Right lobe of liver (tissue), 6 donors: Measurements from ENCODE around the gene LRRTM2. TPM values are rescaled to one million over a fixed set of nuclear protein-coding genes. Genes with fewer than 3 reads are reported as not detected.

ENCODE experiments used
- ATAC-seq, 4 donors: fragments of 200-7000 bp; cut with Tn5 transposase; one replicate each; pipeline ENCODE4 v1.9.1; 2020; ENCODE audit warnings: mild to moderate bottlenecking in 4 of 4, moderate library complexity in 4 of 4
- DNase-seq, 3 donors: peaks; one replicate each; pipeline ENCODE4 v3.0.0-alpha.2; 2020
- H3K27ac ChIP-seq, 3 donors: fragments of 200-600 bp; one replicate each; pipeline ENCODE4 v1.8.0; 2022
- H3K27me3 ChIP-seq, 2 donors: fragments of 200-600 bp; one replicate each; pipeline ENCODE4 v1.8.0; 2022
- H3K36me3 ChIP-seq, 4 donors: fragments of 200-600 bp; sonication (generic) in 1 of 4; one replicate each; pipeline versions ENCODE4 v1.5.1 to v1.8.0; 2017 to 2022; ENCODE audit warnings: control low read depth in 1 of 4
- H3K4me1 ChIP-seq, 4 donors: fragments of 200-600 bp; sonication (generic) in 1 of 4; one replicate each; pipeline versions ENCODE4 v1.5.1 to v1.8.0; 2017 to 2022; ENCODE audit warnings: control low read depth in 1 of 4
- H3K4me3 ChIP-seq, 3 donors: fragments of 200-600 bp; one replicate each; pipeline ENCODE4 v1.8.0; 2022
- H3K9me3 ChIP-seq, 4 donors: fragments of 200-600 bp; sonication (generic) in 1 of 4; one replicate each; pipeline versions ENCODE4 v1.5.1 to v1.8.0; 2017 to 2022; ENCODE audit warnings: control low read depth in 1 of 4
- POLR2A ChIP-seq: fragments of 450-650 bp; IDR thresholded peaks from one replicate; pipeline ENCODE4 v1.6.1; 2017; ENCODE audit warnings: antibody characterized with exemption, mild to moderate bottlenecking
- WGBS: methylation state at CpG from one replicate; pipeline ENCODE4 v1.1.6; 2018; ENCODE audit warnings: low coverage, low lambda C conversion rate; ENCODE audit not compliant: insufficient coverage; ENCODE audit errors: missing lambda C conversion rate; 5-methylcytosine and 5-hydroxymethylcytosine counted together
- intact Hi-C, 2 donors: fragments of 100-400 bp; cut with DNase I; formaldehyde crosslinking; loops; one replicate each; pipeline versions ENCODE4 v1.11.2 to v1.14.1; 2022
- total RNA-seq, 6 experiments: library from RNA; depleted of rRNA in 2 of 6; stranded (reverse); fragments of >200 nt in 2 of 6; fragmentation: NEBNext Ultra II Directional in 3 of 6; extraction: Animal tissue kit (Norgen Biotek cat#: 25700) in 3 of 6; gene quantifications; one replicate each; pipeline versions ENCODE4 v1.1.0 to v1.2.4, GENCODE V29; 2016 to 2023
- TF ChIP-seq, protein P1 (sequence below), 4 donors: fragments of 200-600 bp in 3 of 4; fragments of 450-650 bp in 1 of 4; IDR thresholded peaks; one replicate each; pipeline versions ENCODE4 v1.5.1 to v1.8.0; 2016 to 2022; ENCODE audit warnings: antibody characterized with exemption in 4 of 4, mild to moderate bottlenecking in 2 of 4
- donor health status: DM: no; HTN: yes; CAD: no.
- donor health status: DM: no; HTN: no; CAD: no.
- donor health status: DM: no; HTN: no; CAD: no.
- donor health status: DM: no; HTN: yes; CAD: no.
- donor health status: DM: no; HTN: yes; CAD: no.

The LRRTM2 gene
- total RNA-seq, 6 experiments from 2014 or later = 0.06 to 0.53 (median 0.17) TPM; not detected in 1

DNA sequence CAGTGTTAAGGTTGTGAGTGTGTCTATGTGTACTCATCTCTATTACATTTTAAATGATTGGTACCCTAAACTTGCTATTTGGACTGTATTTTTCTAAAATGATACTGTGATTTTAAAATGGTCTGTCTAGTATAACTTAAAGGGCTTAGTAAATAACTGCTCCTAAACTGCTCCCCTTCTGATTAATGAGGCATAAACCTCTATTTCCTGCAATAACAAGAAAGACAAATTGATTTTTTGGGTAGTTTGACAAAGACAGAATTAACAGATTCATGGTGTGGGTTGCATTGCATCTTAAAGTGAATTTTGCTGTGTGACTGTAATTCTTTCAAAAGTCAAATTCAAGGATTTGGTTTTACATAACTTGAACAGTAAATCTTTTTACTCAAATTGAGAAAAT, 8.1 kb upstream of the LRRTM2 start:
- intact Hi-C loops = no loop called here
- H3K4me3 ChIP-seq = no peak overlapping the region
- H3K4me1 ChIP-seq = no peaks in the 10 kb centered on the region
- H3K36me3 ChIP-seq = peaks cover 0 to 11% (median 7%) of the 10 kb centered on the region in 4 donors
- H3K27ac ChIP-seq = no peak overlapping the region
- ATAC-seq = no peak
- no peaks in the 10 kb centered on the region for H3K27me3 ChIP-seq
- DNase-seq = no peak
- H3K9me3 ChIP-seq = no peaks in the 10 kb centered on the region
- TF ChIP-seq POLR2A = no peak
- TF ChIP-seq, protein P1, sequence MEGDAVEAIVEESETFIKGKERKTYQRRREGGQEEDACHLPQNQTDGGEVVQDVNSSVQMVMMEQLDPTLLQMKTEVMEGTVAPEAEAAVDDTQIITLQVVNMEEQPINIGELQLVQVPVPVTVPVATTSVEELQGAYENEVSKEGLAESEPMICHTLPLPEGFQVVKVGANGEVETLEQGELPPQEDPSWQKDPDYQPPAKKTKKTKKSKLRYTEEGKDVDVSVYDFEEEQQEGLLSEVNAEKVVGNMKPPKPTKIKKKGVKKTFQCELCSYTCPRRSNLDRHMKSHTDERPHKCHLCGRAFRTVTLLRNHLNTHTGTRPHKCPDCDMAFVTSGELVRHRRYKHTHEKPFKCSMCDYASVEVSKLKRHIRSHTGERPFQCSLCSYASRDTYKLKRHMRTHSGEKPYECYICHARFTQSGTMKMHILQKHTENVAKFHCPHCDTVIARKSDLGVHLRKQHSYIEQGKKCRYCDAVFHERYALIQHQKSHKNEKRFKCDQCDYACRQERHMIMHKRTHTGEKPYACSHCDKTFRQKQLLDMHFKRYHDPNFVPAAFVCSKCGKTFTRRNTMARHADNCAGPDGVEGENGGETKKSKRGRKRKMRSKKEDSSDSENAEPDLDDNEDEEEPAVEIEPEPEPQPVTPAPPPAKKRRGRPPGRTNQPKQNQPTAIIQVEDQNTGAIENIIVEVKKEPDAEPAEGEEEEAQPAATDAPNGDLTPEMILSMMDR (IDR thresholded peaks at IDR 0.05) = no peak

- Histone ChIP-seq H3K4me1 (no peaks in the 10 kb centered on the region), H3K9me3 (no peaks in the 10 kb centered on the region), H3K4me3 (no peak overlapping the region), H3K27me3 (no peaks in the 10 kb centered on the region), H3K36me3 (no peaks in the 10 kb centered on the region), H3K27ac (no peak overlapping the region)
- intact Hi-C loops = no loop called here
- TF ChIP-seq, protein P1 (IDR thresholded peaks at IDR 0.05) = no peak
- no peak for TF ChIP-seq POLR2A
- DNase-seq = no peak
- peak in 3 of 4 donors; percentile 11 to 34 (median 19) for ATAC-seq
- WGBS = 68% methylated on average over 5 of the region's 7 CpGs
Observed at GRCh38 chr5:138878437-138879235, 3.5 kb upstream of the LRRTM2 start.

DNA sequence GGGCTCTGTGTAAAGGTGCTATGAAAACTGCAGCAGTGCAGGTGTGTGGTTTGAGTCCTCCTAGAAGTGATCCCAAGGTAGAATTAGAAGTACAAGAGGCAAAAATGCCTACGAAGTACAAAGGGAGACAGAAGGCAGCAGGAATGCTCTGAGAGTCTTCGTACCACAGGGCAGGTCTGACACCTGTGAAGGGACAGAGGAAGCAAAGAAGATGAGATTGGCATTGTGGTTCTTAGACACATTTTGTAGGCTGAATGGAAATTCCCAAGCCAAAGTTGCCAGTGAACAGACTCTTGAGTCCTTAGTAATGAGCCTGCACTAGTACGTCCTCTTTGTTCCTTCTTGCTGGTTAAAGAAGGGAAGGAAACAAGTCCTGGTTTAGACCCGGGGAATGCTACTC, 1.7 kb upstream of the LRRTM2 start:
- no peak overlapping the region for H3K4me3 ChIP-seq
- H3K27ac ChIP-seq = no peak overlapping the region
- 89% methylated on average over 4 of the region's 4 CpGs for WGBS
- H3K36me3 ChIP-seq = no peaks in the 10 kb centered on the region
- intact Hi-C loops = no loop called here
- no peaks in the 10 kb centered on the region for H3K9me3 ChIP-seq
- H3K4me1 ChIP-seq = no peaks in the 10 kb centered on the region
- DNase-seq = no peak
- no peak for ATAC-seq
- no peaks in the 10 kb centered on the region for H3K27me3 ChIP-seq
- TF ChIP-seq, protein P1 (IDR thresholded peaks at IDR 0.05) = no peak
- no peak for TF ChIP-seq POLR2A

DNA sequence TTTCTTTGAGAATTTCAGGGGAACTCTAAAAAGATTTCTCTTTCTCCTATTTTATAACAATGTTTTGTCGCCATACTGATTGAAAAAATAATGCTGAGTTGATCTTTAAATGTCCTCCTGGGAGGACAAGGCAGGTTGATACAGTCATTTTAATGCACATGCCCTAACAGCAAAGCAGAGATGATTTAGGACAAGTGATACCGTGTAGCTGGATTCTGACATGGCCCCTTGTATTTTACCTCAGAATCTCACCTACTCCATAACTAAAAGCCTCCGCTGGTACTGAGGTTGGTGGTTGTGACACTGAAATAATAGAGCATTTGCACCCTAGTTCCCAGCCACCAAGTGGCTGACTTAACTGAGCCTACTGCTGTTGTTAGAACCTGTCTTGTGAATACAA, 811 bp upstream of the LRRTM2 start:
- no peak overlapping the region for H3K4me3 ChIP-seq

More for the DNA sequence above, 811 bp upstream of the LRRTM2 start:
- Histone ChIP-seq H3K4me1 (peaks cover 0 to 6% (median 3%) of the 10 kb centered on the region in 4 donors), H3K36me3 (no peaks in the 10 kb centered on the region), H3K9me3 (no peaks in the 10 kb centered on the region), H3K27me3 (no peaks in the 10 kb centered on the region), H3K27ac (no peak overlapping the region)
- TF ChIP-seq, protein P1 (IDR thresholded peaks at IDR 0.05) = no peak
- TF ChIP-seq POLR2A = no peak
- WGBS = 100% methylated on average over 3 of the region's 3 CpGs
- ATAC-seq (no peak), DNase-seq (no peak)
- intact Hi-C loops = no loop called here
